ENCODE measurements around the gene SPTLC2. TPM values are rescaled to one million over a fixed set of nuclear protein-coding genes. Genes with fewer than 3 reads are reported as not detected.
A peak's percentile ranks its signal among the peaks of the same experiment; 100 is the strongest.

The SPTLC2 gene
- total RNA-seq, 1 donor from 2014 or later, result 44.2 TPM

DNA sequence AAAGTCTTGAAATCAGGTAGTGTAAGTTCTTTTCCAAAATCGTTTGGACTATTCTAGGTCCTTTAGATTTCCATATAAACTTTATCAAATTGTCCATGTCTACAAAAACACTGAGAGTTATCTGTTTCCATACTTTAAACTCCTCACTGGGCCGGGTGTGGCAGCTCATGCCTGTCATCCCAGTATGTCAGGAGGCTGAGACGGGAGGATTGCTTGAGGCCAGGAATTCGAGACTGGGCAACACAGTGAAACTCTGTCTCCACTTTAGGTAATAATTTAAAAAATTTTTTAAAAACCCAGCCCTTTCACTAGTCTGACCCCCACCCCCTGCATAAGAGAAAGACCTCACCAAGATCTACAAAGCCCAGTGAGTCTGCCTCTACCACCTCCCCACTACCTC lies 111.4 kb downstream of the SPTLC2 start:
- no peak for DNase-seq (ENCODE audit: low spot score)

DNA sequence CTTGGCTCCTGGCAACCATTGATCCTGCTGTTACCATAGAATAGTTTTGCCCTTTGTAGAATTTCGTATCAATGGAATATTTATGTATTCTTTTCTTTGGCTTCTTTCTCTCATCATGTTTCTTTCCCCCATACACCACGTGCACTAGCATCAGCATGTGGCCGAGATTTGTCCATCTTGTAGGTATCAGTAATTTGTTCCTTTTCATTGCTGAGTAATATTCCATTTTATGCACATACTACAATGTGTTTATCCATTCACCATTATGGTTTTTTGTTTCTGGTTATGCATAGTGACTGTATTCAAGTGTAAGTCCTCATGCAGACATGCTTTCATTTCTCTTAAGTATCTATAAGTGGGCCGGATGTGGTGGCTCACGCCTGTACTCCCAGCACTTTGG lies 113.3 kb downstream of the SPTLC2 start:
- DNase-seq (ENCODE audit: low spot score), result no peak

DNA sequence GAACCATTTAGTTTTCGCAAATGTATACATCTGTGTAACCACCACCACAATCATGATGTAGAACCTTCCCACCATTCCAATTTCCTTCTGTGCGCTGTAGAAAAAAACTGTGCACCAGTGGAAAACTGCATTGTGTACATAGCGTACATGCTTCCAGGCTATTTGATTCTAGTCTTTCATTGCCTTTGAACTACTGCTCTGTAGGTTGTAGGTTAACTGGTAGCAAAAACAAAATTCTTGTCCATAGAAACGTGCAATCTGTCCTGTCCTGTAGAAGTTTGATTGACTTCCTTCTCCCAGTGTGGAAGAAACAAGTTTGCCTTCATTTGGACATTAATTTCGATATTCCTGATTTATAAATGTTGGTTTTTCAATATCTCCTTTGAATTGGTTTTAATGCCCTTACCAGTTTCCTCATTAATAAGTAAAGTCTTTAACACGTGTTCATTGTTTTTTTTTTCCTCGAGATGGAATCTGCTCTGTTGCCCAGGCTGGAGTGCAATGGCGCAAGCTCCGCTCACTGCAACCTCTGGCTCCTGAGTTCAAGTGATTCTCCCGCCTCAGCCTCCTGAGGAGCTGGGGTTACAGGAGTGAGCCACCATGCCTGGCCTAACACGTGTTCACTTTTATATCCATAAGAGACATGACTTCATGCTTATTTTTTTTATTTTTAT lies 114.2 kb downstream of the SPTLC2 start:
- no peak for DNase-seq (ENCODE audit: low spot score)

DNA sequence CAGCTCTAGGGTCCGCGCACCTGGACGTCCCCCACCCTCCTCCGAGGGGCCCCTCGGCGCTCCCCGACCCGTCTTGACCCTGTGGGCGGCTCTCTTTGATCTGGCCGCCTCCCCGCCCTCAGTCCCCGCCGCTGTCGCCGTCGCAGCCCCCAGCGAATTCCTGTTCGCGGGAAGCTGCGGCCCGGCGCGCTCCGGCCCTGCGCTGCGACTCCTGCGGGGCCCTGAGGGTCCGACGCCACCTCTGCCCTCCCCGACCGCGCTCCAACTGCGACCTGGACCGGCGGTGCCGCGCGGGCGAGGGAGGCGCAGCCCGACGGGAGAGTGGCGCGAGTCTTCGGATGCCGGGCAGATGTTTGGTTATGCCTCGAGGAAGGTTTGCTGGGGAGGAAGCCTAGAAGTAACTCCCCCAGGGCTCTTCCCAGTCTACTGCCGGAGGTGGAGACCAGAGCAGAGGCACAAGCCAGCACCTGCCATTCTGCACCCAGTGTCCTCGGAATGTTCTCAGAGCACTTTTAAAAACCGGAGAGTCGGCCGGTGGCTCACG lies 117.4 kb downstream of the SPTLC2 start:
- DNase-seq (ENCODE audit: low spot score), result no peak

GRCh38 chr14:77498120-77498979 lies 118.1 kb downstream of the SPTLC2 start, which contains the start of gene ISM2:
Gene ISM2, minus strand, starts transcription at chr14:77498816. Its CDS starts 23 bp downstream, at chr14:77498793.
- DNase-seq (ENCODE audit: low spot score), result peak; percentile 16

DNA sequence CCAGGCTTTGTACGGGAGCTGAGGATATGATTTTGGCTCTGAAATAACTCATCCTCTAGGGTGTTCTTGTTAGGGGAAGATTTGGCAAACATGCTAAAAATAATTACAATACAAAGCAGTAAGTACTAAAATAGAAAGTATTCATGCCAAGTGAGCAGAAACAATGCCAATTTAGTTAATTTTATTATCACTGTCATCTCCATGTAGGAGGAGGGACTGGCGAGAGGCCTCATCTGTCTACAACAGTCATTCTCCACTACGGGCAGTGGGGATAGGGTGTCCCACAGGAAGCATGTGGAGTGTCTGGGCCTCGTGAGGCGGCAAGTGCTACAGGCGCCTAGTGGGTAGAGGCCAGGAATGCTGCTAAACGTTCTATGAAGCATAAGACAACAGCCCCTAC lies 121.1 kb downstream of the SPTLC2 start:
- DNase-seq (ENCODE audit: low spot score), result no peak

- no peak for DNase-seq (ENCODE audit: low spot score)
Observed at GRCh38 chr14:77491056-77491455, 125.4 kb downstream of the SPTLC2 start.

DNA sequence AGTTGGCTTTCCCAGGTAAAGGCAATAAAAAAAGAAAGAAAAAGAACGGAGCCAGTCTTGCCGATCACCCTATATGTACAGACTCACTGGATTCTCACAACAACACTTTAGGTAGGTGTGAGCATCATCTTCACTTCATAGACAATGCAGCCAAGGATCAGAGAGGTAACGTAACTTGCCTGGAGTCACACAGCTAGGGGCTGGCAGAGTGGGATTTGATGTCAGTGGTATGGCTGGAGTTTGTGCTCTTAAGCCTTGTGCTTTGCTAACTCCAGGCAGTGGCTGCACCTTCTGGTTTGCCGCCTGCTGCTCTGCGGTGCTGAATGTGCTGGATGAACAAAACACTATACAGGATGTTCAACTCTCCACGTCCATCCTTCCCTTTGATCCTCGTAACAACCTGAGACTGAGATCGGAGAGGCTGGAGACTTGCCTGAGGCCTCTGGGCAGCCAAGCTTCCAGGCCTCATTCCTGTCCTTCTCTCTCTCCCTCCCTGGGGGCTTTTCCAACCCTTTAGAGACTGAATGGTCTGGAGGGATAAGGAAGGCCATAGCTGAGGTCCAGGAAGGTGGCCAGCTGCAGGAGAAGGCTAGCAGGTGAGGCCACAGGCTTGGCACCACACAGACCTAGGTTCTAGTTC lies 126.0 kb downstream of the SPTLC2 start:
- no peak for DNase-seq (ENCODE audit: low spot score)

DNA sequence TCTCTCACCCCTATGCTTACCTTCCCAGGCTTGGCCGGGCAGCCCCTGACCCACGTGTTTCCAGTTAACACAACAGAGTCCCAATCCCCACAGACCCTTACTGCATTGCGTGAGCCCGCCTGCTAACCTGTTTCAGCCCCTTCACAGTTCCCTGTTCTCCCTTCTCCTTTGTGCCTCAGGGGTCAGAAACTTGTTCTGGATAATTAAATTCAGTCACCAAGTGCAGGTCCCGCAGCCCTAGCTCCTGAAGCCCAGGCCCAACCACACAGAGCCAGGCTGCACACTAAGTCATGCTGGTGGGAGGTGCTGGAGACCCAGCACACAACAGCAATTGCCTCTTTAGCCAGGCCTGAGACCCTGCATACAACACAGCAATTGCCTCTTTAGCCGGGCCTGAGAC lies 127.4 kb downstream of the SPTLC2 start:
- DNase-seq (ENCODE audit: low spot score), result no peak

GRCh38 chr14:77488558-77488957 lies 127.9 kb downstream of the SPTLC2 start:
- DNase-seq (ENCODE audit: low spot score), result no peak

GRCh38 chr14:77485901-77486678 lies 130.3 kb downstream of the SPTLC2 start:
- DNase-seq (ENCODE audit: low spot score), result no peak

- no peak for DNase-seq (ENCODE audit: low spot score)
Observed at GRCh38 chr14:77485256-77485655, 131.2 kb downstream of the SPTLC2 start.

DNA sequence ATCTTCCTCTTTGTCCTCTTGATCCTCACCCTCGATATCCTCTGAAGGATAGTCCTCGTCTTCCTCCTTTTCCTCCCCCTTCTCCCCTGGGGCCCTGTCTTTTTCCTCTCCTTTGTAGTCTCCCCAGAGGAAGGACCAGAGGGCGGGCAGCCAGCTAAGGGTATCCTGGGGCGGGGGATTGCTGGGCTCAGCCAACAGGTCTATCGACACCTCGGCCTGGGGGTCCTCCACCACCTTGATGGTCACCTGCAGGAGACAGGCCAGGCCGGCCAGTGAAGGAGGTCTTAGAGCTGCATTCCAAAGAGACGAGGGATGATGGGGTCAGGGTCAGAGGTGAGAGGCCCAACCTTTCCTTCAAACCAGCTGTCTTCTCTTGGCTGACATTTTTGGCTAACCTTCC lies 134.0 kb downstream of the SPTLC2 start:
- DNase-seq (ENCODE audit: low spot score), result no peak

- no peak for DNase-seq (ENCODE audit: low spot score)
Observed at GRCh38 chr14:77478796-77479195, 137.6 kb downstream of the SPTLC2 start.

DNA sequence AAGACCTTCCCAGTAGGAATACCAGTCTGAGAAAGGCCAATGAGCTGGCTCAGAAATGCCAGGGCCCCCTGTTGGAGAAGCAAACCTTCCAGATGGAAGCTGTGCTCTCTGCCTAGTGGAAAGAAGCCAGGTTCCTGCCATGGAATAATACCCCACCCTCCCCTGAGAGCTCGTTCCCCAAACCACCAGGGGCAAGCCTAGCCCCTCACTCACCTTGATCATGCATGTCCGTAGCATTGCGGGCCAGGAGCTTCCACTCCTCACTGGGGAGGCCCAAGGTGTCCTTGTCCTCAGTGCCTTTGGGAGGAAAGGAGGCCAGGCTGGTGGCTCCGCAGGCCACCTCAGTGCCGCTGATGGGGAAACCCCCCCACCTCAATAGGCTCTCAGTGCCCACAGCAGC lies 138.4 kb downstream of the SPTLC2 start:
- no peak for DNase-seq (ENCODE audit: low spot score)

- DNase-seq (ENCODE audit: low spot score), result no peak
Observed at GRCh38 chr14:77475432-77476115, 140.9 kb downstream of the SPTLC2 start.

- no peak for DNase-seq (ENCODE audit: low spot score)
Observed at GRCh38 chr14:77474479-77475177, 141.8 kb downstream of the SPTLC2 start.

GRCh38 chr14:77473921-77474320 lies 142.5 kb downstream of the SPTLC2 start:
- DNase-seq (ENCODE audit: low spot score), result no peak

DNA sequence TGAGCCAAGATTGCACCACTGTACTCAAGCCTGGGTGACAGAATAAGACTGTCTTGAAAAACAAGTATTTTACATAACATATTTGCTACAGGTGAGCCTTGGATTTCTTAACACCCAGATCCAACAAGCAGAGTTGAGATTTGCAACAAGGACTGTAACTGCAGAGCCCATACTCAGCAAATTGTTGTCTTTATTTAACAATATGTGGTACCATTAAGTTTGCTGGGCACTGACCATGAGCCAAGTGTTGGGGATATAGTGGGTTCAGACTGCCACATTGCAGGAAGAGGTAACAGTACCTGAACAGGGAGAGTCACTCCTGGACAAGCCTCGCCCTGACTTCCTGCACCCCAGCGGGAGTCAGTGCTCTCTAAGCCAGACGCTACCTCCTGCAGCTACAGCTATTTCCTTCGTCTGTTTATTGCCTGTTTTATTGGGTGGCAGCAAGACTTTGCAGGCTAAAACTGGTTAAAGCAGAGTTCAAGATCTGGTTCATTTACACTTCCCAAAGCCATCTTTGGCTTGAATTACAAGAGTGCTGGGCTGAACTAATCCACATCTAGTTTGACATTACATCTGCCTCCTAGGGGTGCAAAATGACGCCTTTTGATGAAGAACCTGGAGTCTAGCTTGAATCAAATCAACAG lies 146.1 kb downstream of the SPTLC2 start:
- no peak for DNase-seq (ENCODE audit: low spot score)

- DNase-seq (ENCODE audit: low spot score), result no peak
Observed at GRCh38 chr14:77469539-77469938, 146.9 kb downstream of the SPTLC2 start.
